Type B pancreatic cell (in vitro differentiated cells): ENCODE data around the gene TMEM234. TPM values are rescaled to one million over a fixed set of nuclear protein-coding genes. Genes with fewer than 3 reads are reported as not detected.
A peak's percentile ranks its signal among the peaks of the same experiment; 100 is the strongest.

Source experiments
- DNase-seq: peaks from one replicate; pipeline ENCODE4 v3.0.0; 2021; ENCODE audit warnings: mixed read lengths; ENCODE audit not compliant: unreplicated experiment; ENCODE audit errors: extremely low spot score
- H3K27ac Mint-ChIP-seq: 2 replicates; pipeline ENCODE4 v1.8.0; 2021; ENCODE audit warnings: mild to moderate bottlenecking, mixed read lengths
- H3K27me3 Mint-ChIP-seq: 2 replicates; pipeline ENCODE4 v1.8.0; 2021; ENCODE audit warnings: mixed read lengths
- H3K36me3 Mint-ChIP-seq: 2 replicates; pipeline ENCODE4 v1.8.0; 2021; ENCODE audit warnings: mixed read lengths
- H3K4me1 Mint-ChIP-seq: one replicate; pipeline ENCODE4 v1.8.0; 2021; ENCODE audit warnings: mixed read lengths; ENCODE audit not compliant: unreplicated experiment
- H3K4me3 Mint-ChIP-seq: 2 replicates; pipeline ENCODE4 v1.8.0; 2021; ENCODE audit warnings: mild to moderate bottlenecking, mixed read lengths
- H3K9me3 Mint-ChIP-seq: 2 replicates; pipeline ENCODE4 v1.8.0; 2021; ENCODE audit warnings: mixed read lengths
- CTCF ChIP-seq: fragments of 200-600 bp; sonication (generic); conservative IDR thresholded peaks from 2 replicates; pipeline ENCODE4 v1.5.0; 2021; ENCODE audit warnings: antibody characterized with exemption, mild to moderate bottlenecking
- total RNA-seq: library from RNA; stranded (reverse); gene quantifications from 2 replicates; pipeline ENCODE4 v1.2.1, GENCODE V29; 2021; ENCODE audit warnings: low replicate concordance

TMEM234 gene
- total RNA-seq, 1 donor from 2014 or later = 35.4 TPM

GRCh38 chr1:32221581-32221979 is 573 bp downstream of the TMEM234 start:
- H3K4me3 Mint-ChIP-seq = peak overlapping the region; percentile 98
- H3K36me3 Mint-ChIP-seq = peaks cover 13% of the 10 kb centered on the region
- DNase-seq = no peak
- TF ChIP-seq CTCF = no peak
- H3K27me3 Mint-ChIP-seq = no peaks in the 10 kb centered on the region
- peaks cover 18% of the 10 kb centered on the region for H3K4me1 Mint-ChIP-seq
- peak overlapping the region; percentile 98 for H3K27ac Mint-ChIP-seq
- H3K9me3 Mint-ChIP-seq = no peaks in the 10 kb centered on the region

GRCh38 chr1:32220746-32221580 is 1.2 kb downstream of the TMEM234 start:
- H3K4me3 Mint-ChIP-seq = peak overlapping the region; percentile 98
- H3K36me3 Mint-ChIP-seq = peaks cover 13% of the 10 kb centered on the region
- H3K9me3 Mint-ChIP-seq = no peaks in the 10 kb centered on the region
- no peaks in the 10 kb centered on the region for H3K27me3 Mint-ChIP-seq
- H3K4me1 Mint-ChIP-seq = peaks cover 18% of the 10 kb centered on the region
- TF ChIP-seq CTCF = no peak
- H3K27ac Mint-ChIP-seq = peak overlapping the region; percentile 98
- no peak for DNase-seq

- peaks cover 5% of the 10 kb centered on the region for H3K36me3 Mint-ChIP-seq
- H3K9me3 Mint-ChIP-seq = no peaks in the 10 kb centered on the region
- H3K27me3 Mint-ChIP-seq = no peaks in the 10 kb centered on the region
- H3K27ac Mint-ChIP-seq = no peak overlapping the region
- TF ChIP-seq CTCF = no peak
- no peak for DNase-seq
- H3K4me3 Mint-ChIP-seq = peak overlapping the region; percentile 63
- H3K4me1 Mint-ChIP-seq = peaks cover 18% of the 10 kb centered on the region
Observed at GRCh38 chr1:32219022-32219421, 3.1 kb downstream of the TMEM234 start.

- Mint-ChIP-seq H3K36me3 (peaks cover 3% of the 10 kb centered on the region), H3K4me3 (no peak overlapping the region), H3K9me3 (no peaks in the 10 kb centered on the region), H3K27ac (peak overlapping the region; percentile 39), H3K4me1 (peaks cover 17% of the 10 kb centered on the region), H3K27me3 (no peaks in the 10 kb centered on the region)
- TF ChIP-seq CTCF = no peak
- DNase-seq = no peak
Observed at GRCh38 chr1:32216566-32216965, 5.6 kb downstream of the TMEM234 start.

GRCh38 chr1:32215629-32216480 is 6.3 kb downstream of the TMEM234 start:
- Mint-ChIP-seq H3K9me3 (no peaks in the 10 kb centered on the region), H3K36me3 (peaks cover 3% of the 10 kb centered on the region), H3K27me3 (no peaks in the 10 kb centered on the region), H3K27ac (peak overlapping the region; percentile 56), H3K4me3 (peak overlapping the region; percentile 4), H3K4me1 (peaks cover 12% of the 10 kb centered on the region)
- DNase-seq = no peak
- peak; percentile 83 for TF ChIP-seq CTCF
